Liver (tissue), 3 donors: ENCODE measurements around the gene ZNF710.

Source experiments
- EGR1 ChIP-seq, 2 donors: IDR thresholded peaks; 2 replicates each; pipeline ENCODE4 v1.6.1; 2016 to 2018; ENCODE audit warnings: antibody characterized with exemption in 2 of 2, low read depth in 2 of 2
- NR2F2 ChIP-seq: IDR thresholded peaks from 2 replicates; pipeline ENCODE4 v1.6.1; 2016; ENCODE audit warnings: antibody characterized with exemption
- TAF1 ChIP-seq: conservative IDR thresholded peaks from 2 replicates; pipeline ENCODE4 v1.6.1; 2016; ENCODE audit warnings: antibody characterized with exemption, mild to moderate bottlenecking
- TF ChIP-seq, protein P1 (sequence below): fragments of 150-350 bp; IDR thresholded peaks from 2 replicates; pipeline ENCODE4 v1.5.1; 2017; ENCODE audit warnings: improper control_type of control experiment, low read depth, low read length; ENCODE audit not compliant: missing input control
- TF ChIP-seq, protein P2 (sequence below): IDR thresholded peaks from 2 replicates; pipeline ENCODE4 v1.6.1; 2016; ENCODE audit warnings: antibody characterized with exemption
- TF ChIP-seq, protein P3 (sequence below): IDR thresholded peaks from 2 replicates; pipeline ENCODE4 v1.6.1; 2016; ENCODE audit warnings: antibody characterized with exemption, mild to moderate bottlenecking
- TF ChIP-seq, protein P4 (sequence below): IDR thresholded peaks from 2 replicates; pipeline ENCODE4 v1.6.1; 2016; ENCODE audit warnings: antibody characterized with exemption
- TF ChIP-seq, protein P5 (sequence below): IDR thresholded peaks from 2 replicates; pipeline ENCODE4 v1.6.1; 2016; ENCODE audit warnings: antibody characterized with exemption
- donor health status: healthy.
- donor health status: healthy.

DNA sequence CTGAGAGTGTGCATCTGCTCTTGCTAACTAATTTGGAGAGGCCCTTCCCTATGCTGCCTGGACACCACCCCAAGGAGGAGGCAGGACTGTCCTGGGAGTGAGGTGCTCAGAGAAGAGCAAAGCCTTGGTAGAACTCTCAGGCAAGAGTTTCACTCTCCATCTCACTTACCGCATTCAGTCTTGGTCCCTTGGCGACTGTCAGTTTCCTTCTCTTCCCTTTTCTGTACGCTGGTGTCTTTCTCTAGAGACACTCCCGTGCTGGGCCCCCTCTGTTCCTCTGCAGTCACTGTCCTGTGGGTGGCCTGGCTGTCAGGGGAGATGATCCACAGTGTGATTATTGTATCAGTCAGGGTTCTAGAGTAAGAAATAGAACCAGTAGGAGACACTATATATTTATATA lies 57.2 kb downstream of the ZNF710 start:
- TF ChIP-seq, protein P1, sequence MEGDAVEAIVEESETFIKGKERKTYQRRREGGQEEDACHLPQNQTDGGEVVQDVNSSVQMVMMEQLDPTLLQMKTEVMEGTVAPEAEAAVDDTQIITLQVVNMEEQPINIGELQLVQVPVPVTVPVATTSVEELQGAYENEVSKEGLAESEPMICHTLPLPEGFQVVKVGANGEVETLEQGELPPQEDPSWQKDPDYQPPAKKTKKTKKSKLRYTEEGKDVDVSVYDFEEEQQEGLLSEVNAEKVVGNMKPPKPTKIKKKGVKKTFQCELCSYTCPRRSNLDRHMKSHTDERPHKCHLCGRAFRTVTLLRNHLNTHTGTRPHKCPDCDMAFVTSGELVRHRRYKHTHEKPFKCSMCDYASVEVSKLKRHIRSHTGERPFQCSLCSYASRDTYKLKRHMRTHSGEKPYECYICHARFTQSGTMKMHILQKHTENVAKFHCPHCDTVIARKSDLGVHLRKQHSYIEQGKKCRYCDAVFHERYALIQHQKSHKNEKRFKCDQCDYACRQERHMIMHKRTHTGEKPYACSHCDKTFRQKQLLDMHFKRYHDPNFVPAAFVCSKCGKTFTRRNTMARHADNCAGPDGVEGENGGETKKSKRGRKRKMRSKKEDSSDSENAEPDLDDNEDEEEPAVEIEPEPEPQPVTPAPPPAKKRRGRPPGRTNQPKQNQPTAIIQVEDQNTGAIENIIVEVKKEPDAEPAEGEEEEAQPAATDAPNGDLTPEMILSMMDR, result no peak
- TF ChIP-seq TAF1 (no peak), EGR1 (IDR thresholded peaks at IDR 0.05; ENCODE audit: low read depth in 2 of 2) (no peak), NR2F2 (no peak)
- TF ChIP-seq, protein P2, sequence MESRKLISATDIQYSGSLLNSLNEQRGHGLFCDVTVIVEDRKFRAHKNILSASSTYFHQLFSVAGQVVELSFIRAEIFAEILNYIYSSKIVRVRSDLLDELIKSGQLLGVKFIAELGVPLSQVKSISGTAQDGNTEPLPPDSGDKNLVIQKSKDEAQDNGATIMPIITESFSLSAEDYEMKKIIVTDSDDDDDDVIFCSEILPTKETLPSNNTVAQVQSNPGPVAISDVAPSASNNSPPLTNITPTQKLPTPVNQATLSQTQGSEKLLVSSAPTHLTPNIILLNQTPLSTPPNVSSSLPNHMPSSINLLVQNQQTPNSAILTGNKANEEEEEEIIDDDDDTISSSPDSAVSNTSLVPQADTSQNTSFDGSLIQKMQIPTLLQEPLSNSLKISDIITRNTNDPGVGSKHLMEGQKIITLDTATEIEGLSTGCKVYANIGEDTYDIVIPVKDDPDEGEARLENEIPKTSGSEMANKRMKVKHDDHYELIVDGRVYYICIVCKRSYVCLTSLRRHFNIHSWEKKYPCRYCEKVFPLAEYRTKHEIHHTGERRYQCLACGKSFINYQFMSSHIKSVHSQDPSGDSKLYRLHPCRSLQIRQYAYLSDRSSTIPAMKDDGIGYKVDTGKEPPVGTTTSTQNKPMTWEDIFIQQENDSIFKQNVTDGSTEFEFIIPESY, result no peak
- TF ChIP-seq, protein P3, sequence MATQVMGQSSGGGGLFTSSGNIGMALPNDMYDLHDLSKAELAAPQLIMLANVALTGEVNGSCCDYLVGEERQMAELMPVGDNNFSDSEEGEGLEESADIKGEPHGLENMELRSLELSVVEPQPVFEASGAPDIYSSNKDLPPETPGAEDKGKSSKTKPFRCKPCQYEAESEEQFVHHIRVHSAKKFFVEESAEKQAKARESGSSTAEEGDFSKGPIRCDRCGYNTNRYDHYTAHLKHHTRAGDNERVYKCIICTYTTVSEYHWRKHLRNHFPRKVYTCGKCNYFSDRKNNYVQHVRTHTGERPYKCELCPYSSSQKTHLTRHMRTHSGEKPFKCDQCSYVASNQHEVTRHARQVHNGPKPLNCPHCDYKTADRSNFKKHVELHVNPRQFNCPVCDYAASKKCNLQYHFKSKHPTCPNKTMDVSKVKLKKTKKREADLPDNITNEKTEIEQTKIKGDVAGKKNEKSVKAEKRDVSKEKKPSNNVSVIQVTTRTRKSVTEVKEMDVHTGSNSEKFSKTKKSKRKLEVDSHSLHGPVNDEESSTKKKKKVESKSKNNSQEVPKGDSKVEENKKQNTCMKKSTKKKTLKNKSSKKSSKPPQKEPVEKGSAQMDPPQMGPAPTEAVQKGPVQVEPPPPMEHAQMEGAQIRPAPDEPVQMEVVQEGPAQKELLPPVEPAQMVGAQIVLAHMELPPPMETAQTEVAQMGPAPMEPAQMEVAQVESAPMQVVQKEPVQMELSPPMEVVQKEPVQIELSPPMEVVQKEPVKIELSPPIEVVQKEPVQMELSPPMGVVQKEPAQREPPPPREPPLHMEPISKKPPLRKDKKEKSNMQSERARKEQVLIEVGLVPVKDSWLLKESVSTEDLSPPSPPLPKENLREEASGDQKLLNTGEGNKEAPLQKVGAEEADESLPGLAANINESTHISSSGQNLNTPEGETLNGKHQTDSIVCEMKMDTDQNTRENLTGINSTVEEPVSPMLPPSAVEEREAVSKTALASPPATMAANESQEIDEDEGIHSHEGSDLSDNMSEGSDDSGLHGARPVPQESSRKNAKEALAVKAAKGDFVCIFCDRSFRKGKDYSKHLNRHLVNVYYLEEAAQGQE, result no peak
- TF ChIP-seq, protein P4, sequence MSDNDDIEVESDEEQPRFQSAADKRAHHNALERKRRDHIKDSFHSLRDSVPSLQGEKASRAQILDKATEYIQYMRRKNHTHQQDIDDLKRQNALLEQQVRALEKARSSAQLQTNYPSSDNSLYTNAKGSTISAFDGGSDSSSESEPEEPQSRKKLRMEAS, result no peak
- TF ChIP-seq, protein P5, sequence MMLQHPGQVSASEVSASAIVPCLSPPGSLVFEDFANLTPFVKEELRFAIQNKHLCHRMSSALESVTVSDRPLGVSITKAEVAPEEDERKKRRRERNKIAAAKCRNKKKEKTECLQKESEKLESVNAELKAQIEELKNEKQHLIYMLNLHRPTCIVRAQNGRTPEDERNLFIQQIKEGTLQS, result no peak
